ENCODE data around the gene PFDN1.
A peak's percentile ranks its signal among the peaks of the same experiment; 100 is the strongest.

The PFDN1 gene

DNA sequence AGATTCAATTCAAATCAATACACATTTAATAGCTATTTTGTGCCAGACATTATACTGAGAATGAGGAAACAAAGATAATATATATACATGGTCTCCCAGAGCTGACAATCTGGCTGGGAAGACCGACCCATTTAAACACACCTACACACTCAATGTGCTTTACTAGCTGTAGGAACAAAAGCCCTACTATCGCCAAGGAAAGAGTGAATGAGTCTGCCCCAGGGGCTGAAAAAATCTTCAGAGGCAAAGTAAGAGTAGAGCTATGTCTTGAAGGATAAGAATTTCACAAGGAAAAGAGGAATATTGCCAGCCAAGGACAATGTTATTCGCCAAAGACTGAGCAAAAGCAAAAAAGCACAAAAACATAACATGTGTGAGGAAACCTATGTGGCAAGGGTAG lies 6.6 kb downstream of the PFDN1 start:
- no peak for DNase-seq (ENCODE audit: low spot score)

DNA sequence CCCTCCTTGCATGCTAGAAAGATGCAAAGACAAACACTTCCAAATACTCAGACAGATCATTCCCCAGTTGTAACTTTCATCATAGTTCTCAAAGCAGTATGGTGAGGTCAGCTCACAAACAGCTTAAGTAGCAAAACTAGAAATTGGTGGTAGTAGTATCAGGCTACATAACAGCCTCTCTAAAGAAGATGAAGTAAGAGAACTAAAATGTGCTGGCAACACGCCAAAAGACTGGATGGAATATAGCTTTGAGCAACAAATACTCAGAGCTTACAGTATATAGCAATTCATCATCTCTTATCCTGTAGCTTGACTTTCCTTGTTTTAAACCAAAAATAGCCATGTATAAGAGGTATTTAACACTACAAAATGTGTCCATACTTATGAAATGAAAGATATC lies 7.5 kb downstream of the PFDN1 start:
- peak; percentile 56 for DNase-seq (ENCODE audit: low spot score)

DNA sequence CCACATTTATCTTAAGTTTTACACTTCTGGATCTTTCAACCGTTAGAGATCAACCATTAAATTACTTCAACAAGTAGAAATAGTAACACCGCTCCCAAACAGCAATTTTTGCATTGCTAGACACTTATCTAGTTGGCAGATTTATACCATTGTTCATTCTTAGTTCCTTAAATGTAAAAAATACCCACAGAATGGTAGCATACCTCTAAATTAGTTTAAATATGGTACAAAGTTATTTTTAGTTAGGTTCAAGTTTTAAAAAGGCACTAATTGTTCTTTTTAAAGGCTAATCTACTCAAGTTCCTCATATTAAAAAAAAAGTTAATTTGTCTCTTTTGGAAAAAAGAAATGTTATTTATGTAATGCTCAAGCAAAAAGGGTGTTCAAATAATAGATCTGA lies 8.1 kb downstream of the PFDN1 start:
- DNase-seq (ENCODE audit: low spot score), result no peak

DNA sequence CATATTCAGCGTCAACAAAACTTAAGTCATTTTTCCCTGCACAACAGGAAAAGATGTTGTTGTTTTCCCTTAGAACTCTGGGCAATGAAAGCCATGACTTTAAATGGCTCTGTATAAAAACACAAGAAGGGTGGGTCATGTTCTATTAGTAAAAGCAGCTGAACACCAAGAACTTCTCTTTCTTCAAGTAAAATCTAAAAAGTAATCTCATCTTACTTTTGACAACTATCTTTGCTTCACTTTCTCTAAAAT lies 9.1 kb downstream of the PFDN1 start:
- DNase-seq (ENCODE audit: low spot score), result no peak

DNA sequence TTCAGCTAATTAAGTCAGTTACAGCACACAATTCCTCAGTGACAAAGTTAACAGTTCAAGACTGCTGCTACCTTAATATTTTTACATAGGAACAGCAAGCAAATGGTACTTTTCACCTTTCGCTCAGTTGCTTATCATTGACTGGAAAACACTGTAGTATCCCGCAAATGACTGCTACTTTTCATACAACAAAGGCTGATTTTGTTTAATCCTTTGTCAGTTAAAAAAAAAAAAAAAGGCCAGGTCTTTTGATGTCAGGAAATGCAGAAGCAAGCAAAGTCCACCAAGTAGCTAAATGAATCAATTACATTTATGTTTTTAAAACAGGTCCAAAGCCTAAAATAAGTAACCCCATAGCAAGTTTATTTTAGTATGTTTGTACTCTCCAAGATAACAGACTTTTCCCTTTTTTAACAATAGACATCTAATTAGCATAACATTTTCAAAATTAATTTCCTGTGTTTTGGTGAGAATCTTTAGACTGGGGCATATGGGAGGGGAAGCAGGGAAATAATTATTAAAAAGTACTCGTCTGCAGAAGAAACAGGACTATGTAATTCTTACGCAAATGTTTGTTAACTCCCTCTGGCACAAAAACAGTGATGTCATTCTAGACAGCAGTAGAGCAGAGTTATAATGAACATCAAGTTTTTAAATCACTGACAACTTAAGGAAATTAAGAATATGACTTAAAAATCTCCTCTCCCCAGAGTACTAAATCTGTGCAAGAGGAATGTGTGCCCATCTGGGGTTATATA lies 9.6 kb downstream of the PFDN1 start:
- no peak for DNase-seq (ENCODE audit: low spot score)

DNA sequence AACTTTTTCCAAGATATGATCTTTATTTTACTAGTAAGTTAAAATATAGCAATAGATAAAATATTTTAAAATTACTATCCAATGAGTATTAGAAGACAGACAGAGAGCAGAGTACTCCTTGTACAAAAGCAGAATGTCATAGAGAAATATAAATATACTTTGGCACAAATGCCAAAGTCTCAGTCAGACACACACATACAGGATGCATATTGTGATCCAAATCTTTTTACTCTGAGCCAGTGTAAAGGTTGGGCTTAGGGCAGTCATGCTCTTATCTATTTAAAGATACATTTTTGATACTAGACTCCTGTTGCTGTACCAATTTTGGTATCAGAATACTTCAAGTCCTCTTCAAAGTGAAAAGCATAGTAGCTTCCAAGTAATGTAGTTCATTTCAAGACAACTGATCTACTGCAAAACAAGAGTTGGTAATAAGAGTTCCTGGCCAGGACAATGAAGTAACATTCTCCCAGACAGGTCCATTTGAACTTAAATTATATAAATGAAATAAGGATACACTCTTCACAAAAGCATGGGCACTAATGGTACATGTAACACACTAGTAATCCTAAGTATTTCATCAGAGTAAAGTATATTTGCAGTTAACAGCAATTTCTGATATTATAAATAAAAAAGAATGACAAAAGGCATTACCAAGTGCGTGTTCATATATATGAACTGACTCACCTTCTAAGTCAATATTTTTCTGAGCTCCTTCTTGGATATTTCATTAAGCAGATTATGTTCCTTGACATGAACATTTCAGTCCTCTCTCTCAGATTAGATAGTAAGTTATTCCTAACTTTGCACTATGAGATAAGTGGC lies 10.5 kb downstream of the PFDN1 start:
- DNase-seq (ENCODE audit: low spot score), result no peak

DNA sequence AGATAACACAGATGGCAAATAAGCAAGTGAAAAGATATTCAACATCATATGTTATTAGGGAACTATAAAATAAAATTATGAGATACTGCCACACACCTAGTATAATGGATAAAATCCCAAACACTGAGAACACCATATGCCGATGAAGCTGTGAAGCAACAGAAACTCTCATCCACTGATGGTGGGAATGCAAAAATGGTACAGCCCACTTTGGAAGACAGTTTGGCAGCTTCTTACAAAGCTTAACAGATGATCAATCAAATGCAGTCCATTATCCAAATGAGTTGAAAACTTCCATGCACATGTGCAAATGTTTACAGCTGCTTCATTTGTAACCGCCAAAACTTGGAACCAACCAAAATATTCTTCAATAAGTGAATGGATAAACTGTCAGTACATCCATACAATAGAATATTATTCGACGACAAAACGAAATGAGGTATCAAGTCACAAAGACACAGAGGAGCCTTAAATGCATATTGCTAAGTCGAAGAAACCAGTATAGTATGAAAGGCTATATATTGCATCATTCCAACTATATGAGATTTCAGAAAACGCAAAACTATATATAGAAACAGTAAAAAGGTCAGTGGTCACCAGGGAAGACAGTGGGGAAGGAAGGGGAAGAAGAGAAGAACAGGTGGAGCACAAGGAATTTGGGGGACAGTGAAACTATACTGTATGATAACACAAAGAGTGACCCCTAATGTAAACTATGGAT lies 14.9 kb downstream of the PFDN1 start:
- DNase-seq (ENCODE audit: low spot score), result no peak

DNA sequence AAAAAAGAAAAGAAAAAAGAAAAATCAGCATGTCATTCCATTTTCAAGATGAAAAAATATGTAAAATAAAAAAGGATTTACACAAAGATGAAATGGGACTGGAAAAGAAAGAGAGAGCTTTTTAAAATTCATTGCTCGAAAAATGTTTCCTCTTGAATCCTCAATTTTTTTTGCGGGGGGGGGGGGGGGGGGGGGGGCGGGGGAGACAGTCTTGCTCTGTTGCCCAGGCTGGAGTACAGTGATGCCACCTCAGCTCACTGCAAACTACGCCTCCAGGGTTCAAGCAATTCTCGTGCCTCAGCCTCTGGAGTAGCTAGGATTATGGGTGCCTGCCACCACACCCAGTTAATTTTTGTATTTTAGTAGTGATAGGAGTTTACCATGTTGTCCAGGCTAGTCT lies 16.5 kb downstream of the PFDN1 start:
- DNase-seq (ENCODE audit: low spot score), result no peak

DNA sequence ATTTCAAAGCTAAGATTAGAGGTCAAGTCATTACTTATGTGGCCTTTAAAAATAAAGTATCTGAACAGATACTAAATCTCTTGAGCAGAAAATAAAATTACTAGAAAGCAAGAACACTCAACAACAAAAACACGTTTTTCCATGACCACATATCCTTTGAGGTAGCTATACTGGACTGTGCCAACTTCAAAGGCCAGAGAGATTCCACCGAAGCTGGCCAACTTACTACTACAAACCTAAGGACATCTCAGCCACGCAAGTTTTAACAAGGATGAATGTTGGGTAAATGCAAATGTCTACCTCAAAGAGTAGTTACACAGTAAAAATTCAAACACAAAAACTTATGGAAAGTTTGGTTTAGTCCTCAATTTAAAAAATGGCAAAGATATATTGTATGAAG lies 18.9 kb downstream of the PFDN1 start:
- no peak for DNase-seq (ENCODE audit: low spot score)

DNA sequence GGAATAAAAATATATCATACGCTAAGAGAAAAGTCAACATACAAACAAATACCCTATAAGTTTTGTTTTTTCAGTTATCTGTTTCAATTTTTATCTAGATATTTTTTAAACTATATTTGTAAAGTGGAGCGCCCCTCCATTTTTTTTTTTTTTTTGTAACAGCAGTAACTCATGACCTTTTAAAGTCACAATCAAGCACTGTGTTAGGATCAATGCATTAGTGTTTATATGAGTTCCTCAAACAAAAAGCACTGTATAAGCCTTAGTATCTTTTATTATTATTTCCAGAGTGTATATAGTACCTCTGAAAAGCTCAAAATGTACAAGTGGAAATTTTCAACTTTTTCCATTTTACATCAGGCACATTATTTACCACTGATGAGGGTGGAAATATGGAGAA lies 20.6 kb downstream of the PFDN1 start:
- no peak for DNase-seq (ENCODE audit: low spot score)

DNA sequence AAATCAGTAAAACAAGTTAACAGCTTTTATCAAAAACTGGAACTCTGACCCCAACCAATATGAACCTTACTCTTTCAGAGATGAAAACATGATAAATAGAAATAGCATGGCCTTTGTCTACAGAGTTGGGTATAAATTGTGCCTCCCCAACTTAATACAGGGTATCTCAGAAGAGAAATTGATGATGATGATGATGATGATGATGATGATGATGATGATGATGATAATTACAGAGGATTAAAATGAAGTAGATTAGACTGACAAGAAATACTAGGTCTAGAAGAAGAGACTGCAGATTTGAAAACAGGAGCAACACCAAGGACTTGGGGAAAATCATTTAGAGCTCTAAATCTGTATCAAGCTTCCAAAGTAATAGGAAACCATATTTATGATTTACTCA lies 27.1 kb downstream of the PFDN1 start:
- no peak for DNase-seq (ENCODE audit: low spot score)

DNA sequence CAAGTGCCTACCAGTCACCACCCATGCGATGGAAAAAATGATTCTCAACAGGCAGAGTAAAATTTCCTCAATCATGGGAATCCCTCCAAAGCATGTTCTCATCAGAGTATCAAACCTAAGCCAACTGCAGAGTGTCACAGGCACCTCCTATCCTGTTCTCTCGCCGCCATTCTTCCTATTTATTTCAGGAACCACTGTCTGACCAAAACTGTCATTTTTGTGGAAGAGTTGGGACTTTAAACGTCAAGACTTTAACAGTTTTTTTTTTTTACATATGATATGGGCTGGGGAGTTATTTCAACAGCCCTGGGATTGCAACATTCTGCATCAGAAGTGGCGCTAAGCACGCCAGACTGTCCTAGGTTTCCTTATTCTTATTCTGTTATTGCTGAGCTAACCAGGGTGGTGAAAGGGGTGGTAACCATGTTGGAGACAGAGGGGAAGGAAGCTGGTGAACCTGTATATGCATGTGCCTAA lies 29.5 kb downstream of the PFDN1 start:
- DNase-seq (ENCODE audit: low spot score), result no peak

DNA sequence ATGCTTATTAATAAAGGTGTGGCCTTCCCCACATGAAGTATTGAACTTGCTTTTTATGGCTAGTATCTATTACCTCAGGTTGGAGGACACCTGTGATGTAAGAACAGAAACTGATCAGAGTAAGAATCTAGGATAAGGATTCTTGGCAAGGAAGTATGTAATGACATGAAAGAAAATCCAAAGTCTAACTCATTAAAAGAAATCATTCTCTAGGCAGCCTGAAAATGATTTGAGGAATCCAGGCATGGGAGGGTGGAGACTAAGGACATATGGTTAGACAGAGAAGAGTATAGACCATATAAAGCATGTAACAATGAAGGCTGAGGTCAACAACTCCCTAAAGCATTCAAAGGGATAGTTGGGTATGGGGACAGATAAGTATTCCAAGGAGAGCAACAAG lies 32.9 kb downstream of the PFDN1 start:
- DNase-seq (ENCODE audit: low spot score), result no peak

DNA sequence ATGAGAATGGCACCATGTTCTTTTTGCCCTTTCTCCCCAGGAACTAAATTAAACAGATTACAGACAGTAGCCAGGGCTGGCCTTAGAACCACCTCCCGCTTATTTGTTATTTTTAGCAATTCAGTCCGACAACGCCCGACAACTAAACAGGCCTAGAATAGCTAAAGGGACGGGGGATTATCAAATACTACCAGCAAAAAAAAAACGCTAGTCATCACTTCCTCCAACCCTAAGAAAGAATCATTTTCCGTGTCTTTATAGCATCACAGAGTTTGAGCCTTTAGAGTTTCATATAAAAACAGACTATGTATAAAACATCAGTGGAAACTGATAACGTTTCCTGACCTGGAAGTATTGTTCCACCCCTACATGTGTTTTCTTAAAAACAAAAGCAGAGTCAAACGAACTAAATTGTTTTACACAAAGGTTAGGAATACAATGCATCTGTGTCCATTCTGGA lies 35.3 kb downstream of the PFDN1 start:
- DNase-seq (ENCODE audit: low spot score), result no peak

DNA sequence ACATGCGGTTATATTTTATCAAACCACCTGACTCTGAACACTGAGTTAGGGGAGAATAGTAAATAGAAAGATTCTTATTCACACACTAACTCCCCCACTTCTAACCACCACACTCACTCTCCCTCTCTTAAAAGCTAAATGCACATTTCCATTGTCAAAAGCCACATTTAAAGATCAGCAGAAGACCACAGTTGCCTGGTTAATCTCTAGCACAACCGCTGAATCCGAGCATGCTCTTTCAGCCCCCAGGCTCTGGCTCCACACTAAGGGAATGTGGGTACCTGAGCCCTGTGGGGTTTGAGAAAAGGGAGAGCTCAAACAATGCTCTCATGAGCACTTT lies 35.7 kb downstream of the PFDN1 start:
- DNase-seq (ENCODE audit: low spot score), result no peak

DNA sequence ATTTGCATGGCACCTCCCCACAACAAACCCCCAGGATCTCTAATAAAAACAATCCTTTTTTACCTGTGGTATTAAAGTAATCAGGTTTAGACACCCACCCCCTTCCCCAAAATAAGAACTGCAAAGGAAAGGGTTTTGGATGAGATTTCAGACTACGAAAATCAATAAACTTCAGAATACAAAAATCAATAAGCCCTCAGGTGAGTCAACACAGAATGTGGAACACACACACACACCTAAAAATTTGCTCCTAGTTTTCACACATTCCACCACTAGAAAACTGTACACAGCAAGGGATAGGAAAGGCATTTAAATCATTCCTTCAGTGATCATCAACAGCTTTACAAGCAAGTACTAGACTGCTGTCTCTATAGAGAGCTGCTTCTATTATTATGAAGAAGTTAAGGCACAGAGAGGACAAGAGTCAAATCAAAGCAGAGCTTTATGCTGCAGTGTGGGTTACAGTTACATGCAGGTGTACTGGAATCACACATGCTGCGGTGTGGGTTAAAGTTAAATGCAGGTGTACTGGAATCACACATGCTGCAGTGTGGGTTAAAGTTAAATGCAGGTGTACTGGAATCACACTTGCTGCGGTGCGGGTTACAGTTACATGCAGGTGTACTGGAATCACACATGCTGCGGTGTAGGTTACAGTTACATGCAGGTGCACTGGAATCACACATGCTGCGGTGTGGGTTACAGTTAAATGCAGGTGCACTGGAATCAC lies 36.3 kb downstream of the PFDN1 start:
- no peak for DNase-seq (ENCODE audit: low spot score)

DNA sequence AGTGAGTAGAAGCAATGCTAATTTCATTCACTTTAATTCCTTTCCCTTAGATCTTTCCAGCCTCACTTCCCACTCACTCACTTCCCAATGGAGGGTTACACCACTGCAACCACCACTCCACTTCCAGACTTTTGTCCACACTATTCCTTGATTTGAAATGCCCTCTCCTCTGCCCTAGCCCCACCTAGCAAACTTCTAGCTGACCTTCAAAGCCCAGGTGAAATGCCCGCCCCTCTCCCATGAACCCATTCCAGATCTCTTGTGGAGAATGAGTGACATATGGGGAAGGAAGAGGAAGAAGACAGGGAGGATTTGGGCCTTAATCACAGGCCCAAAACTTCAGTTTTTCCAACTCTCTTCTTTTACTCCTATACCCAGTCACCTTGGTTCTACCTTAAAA lies 37.1 kb downstream of the PFDN1 start:
- no peak for DNase-seq (ENCODE audit: low spot score)

DNA sequence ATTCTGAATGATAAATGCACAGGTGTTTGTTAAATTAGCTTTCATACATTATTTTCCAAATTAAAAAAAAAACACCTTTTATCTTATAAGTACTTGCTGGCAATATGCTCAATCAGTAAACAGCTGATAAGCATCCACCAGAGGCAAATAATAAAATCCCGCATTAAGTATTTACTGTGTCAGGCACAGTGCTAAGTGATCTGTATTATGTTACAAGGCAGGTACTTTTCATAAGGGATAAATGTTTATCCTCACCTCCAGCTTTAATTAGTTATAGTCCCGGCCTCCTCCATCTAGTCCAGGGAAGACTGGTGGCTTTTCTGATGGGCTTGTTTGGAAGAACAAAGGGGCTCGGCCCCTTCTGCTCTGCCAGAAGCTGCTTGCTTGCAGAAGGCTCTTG lies 40.1 kb downstream of the PFDN1 start:
- DNase-seq (ENCODE audit: low spot score), result no peak

DNA sequence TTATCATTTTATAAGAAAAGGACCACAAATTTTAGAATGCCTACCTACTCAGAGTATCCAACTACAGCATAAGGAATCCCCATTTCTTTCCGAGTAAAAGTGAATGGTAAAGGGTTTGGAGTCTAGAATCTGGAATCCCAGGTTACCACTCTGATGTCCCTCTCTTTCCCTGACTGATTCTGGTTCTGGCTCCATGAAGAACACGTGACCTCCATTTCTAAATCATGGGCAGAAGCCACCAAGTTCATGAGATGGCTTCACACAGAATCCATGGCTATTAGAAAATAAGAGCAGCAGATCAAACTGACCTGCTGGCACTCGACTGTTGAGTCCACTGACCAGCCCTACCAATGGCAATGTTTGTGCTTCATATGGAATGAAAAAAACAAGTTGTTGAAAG lies 40.7 kb downstream of the PFDN1 start:
- no peak for DNase-seq (ENCODE audit: low spot score)

DNA sequence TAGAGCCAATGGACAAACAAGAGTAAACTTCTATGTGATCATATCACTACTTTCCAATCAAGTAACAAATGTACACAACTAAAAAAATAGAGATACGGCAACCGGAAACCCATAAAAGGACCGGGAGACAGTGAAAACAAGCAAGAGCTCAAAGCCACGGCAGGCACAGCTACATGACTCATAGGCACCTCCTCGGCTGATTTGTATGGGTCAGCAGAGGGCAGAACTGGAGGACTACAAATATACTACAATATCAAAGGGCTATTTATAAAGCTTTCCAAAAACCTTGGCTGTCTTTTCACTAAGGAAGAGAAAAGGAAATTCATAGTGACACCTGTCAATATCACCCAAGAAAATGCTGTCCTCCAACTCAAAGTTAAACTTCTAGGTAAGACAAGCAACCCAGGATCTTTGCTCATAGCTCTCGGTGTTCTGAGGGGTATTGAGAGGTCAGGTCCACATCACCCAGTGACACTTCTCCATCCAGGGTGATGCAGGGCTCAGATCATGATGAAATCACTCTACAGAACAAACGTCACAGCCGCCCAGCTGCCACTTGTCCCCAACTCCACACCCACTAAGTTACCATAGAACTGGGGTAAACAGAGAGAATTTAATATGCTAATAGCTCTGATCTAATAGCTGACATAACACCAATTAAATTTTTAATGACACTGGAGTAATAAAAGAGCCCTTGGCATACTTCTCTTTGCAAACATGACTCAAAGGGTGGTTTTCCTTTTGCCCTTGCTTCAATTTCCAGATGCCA lies 41.3 kb downstream of the PFDN1 start:
- peak; percentile 96 for DNase-seq (ENCODE audit: low spot score)

DNA sequence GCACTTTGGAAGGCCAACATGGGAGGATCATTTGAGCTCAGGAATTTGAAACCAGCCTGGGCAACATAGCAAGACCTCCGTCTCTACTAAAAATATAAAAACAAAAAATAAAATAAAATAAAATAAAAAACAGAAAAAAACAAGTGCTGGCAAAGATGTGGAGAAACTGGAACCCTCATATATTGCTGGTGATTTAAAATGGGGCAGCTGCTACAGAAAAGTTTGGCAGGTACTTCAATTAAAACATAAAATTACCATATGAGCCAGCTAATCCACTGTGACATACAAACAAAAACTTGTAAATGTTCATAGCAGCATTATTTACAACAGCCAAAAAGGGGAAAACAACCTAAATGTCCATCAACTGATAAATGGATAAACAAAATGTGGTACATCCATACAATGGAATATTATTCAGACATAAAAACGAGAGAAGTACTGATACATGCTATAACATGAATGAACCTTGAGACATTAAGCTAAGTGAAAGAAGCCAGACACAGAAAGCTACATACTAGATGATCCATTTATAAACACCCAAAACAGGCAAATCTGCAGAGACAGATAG lies 42.7 kb downstream of the PFDN1 start:
- no peak for DNase-seq (ENCODE audit: low spot score)

Measured in LoVo (cell line).